Activated gamma-delta T cell (primary cell): ENCODE data around the gene LRCH4.
"Not testable (repeated sequence)": the region's sequence is repeated elsewhere in the genome, so short reads cannot be mapped to it uniquely, and the experiment has no call there.

Source experiments
- DNase-seq: peaks from one replicate; lab custom pipeline; 2025; lab: John Stamatoyannopoulos, UW

Gene LRCH4

DNA sequence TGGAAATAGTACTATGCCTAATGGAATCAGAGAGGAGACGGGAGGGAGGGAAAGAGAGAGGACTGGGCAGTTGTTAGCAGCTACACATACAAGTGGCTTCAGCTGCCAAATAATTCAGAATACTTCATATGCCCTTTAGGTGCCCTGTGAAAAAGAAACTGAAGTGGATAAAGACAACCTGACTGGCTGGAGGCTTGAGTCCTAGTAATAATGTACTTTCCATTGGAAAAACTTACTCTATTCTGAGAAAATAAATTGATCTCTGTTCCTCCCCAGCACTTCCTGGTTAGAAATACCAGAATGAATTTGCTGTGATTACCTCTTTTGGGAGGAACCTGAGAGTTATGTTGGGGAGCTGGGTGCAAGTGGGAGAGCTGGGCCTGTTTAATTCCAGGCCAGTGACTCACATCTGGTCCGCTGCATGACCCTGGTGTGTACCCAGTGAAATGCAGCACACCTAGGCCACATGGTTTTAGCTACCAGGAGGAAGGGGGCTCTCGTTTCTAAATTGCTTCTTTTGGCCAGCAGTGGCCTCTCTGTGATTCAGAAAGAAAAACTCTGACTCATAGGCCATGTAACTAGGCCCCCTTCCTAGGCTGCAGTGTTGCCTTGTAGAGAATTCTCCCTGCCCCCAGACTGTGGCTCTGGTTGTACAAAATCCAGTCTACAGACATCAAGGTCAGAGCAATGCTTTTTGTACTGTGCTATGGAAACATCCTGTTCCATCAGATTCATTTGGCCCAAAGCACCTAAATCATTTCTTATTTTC lies 40.4 kb downstream of the LRCH4 start:
- no peak for DNase-seq

DNA sequence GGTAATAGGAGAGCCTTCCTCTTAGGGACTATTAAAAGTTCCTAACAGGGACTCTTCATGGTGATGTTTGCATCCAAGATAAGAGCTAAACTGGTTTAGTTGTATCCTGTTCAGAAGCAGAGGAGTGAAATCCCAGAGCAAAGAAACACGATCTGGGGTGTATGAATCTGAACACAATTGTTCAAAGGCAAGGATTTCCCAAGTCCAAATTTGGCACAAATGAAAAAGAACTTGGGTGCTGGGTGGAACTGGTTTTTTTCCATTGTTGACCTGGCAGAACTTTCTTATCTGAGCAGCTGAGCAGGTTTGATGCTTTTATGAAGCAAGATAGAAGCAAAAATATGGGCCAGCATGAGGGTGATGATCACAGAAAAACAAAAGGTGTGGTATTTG lies 41.0 kb downstream of the LRCH4 start:
- no peak for DNase-seq

DNA sequence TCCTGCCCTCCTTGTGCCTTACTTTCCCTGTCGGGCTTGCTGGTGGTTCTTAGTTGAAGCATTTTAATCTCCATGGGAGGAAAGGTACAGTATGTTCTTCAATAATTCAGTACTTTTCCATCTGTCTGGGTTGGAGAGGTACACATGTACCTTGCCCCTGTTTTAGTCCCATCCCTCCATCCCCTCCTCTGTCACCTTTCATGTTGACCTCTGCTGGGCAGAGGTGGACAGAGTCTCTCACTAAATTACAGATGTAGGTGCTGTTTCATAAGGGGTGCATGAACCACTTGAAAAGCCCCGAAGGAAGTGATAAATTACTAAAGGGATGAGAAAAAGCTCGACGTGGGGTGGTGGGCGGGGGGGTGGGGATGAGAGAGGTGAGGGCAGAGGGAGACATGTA lies 41.5 kb downstream of the LRCH4 start:
- no peak for DNase-seq

DNA sequence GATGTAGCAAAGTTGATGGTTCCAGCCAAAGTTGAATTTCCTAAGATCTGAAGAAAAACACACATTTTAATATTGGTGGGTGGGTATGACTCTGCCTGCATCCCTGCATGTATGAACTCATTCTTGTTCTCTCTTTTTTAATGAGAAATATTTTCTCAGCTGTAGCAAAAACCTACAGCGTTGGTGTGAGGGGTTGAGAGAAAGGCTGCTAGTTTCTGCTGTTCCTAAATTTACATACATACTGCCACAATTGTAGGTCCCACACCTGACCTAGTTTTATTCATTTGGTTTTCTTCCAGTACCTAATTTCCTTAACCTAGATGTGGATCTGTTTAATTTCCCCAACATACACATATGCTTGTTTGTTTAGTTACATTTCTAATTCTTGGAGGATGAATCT lies 42.3 kb downstream of the LRCH4 start:
- DNase-seq: no peak

DNA sequence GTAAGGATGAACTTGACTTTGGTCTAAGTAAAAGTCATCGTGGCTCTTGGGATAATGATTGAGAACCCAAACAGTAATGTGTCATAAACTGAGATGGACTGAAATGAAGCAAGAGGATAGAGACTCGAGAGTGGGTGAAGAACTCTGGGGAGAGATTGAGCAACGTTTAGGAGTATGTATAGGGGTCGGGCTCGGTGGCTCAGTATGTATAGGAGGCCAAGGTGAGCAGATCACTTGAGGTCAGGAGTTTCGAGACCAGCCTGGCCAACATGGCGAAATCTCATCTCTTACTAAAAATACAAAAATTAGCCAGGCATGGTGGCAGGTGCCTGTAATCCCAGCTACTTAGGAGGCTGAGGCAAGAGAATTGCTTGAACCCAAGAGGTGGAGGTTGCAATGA lies 44.6 kb downstream of the LRCH4 start:
- not testable (repeated sequence) for DNase-seq

DNA sequence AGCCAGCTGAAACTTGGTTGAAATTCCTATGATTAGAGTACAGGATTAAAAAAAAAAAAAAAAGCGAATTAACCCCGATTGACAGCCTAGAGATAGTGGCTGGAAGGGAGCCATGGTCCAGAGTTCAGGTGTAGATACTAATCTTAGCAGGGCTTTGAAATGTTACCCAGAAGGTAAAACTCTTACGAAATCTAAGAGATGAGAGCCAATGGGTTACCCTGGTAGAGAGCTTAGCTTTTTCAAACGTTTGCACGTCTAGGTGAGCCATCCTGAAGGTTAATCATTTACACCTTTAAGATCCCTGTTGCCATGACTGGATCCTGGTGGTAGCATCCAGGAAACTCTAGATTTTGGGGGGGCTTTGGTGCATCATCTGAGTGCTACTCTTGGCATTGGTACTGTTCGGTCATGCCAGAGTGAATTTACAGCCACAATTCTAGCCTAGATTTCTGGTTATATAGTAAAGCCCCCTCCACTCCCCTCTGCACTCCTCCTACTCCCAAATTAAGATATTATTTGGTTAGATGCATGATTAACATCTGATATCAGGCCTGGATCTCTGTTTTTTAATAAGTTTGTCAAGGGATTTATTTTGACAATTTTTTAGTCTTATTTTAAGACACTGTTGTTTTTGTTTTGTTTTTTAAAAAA lies 45.7 kb downstream of the LRCH4 start:
- DNase-seq: no peak

DNA sequence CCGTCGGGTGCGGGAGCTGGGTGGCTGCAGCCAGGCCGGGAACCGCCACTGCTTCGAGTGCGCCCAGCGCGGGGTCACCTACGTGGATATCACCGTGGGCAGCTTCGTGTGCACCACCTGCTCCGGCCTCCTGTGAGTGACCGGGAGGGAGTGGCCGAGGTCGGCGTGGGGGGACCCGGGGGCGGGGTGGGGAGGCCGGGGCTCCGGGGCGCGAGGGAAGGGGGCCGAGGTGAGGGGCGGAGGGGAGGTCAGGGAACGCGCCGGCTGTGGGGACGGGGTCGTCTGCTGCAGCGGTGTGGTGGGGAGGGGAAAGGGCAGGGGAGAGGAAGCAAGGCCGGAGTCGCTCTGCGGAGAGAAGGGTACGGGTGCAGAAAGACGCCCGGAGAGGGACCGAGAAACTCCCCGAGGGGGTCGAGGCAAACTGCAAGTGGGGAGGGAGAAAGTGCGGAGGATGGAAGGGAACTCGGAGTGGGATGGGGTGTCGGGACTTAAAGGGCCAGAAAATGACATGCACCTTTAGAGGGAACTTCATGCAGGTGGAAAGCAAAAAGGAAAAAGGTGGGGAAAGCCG lies 46.4 kb downstream of the LRCH4 start:
- DNase-seq: no peak

DNA sequence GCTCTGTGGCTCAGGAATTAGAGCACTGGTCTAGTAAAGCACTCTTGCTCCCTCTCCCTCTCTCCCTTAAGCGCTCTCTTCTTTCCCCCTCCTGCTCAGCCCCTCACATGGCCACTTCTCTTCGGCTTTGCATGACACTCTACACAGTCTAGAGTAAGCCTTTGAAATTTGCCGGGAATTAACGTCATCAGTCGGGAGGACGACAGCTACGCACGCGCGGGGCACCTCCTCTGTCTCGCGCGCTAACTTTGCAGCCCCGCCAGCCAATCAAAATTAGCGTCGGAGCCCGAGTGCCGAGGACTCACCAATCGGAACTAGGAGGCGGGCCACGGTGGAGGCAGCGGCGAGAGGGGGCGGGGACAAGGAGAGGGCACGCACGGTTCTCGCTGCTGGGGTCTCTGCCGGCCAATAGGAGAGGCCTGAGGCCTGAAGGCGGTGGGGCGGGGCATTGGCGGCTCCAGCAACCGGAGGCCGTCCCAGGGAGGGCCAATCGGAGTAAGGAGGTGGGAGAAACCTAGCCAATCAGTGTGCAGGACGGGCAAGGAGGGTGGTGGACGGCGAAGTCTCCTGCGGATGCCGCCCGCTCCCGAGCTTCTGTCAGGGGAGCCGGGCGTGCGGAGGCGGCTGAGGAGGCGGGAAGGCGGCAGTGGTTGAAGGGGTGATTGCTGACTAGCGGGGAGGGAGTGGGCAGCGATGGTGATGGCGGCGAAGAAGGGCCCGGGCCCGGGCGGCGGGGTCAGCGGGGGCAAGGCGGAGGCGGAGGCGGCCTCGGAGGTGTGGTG lies 47.1 kb downstream of the LRCH4 start, which contains the start of gene AGFG2:
Gene AGFG2 (plus strand): TSS at position 550 of the 782 bp plus-strand sequence. CDS start 144 bp downstream, at position 694.
- peak; percentile 99 for DNase-seq

DNA sequence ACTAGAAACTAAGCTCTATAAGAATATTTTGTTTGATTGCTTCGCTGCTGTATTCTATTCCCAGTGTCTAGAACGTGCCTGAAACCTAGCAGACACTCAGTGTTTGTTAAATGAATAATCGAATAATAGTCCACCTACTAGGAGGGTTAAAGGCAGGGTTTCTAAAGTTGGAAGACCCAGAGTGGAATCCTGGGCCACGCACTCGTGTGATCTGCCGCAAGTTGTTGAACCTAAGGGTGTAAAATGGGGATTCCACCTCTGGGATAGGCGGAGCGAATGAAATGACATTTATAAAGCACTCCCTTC lies 47.6 kb downstream of the LRCH4 start:
- DNase-seq: no peak

DNA sequence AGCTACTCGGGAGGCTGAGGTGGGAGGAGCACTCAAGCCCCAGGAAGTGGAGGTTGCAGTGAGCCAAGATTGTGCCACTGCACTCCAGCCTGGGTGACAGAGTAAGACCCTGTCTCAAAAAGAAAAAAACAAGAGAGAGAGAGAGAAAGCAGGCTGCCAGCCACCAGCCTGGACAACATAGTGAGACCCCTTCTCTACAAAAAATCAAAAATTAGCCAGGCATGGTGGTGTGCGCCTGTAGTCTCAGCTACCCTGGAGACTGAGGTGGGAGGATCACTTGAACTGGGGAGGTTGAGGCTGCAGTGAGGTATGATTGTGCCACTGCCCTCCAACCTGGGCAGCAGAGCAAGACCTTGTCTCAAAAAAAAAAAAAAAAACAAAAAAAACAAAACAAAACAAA lies 49.2 kb downstream of the LRCH4 start:
- DNase-seq: not testable (repeated sequence)

DNA sequence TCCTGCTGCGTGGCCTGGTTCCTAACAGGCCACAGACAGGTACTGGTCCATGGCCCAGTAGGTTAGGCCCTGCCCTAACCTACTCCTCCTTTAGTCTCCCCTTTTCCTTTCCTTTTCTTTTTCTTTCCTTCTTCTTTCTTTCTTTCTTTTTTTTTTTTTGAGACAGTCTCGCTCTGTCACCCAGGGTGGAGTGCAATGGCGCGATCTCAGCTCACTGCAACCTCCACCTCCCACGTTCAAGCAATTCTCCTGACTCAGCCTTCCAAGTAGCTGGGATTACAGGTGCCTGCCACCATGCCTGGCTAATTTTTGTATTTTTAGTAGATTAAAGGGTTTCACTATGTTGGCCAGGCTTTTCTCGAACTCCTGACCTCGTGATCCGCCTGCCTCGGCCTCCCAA lies 49.9 kb downstream of the LRCH4 start:
- DNase-seq: not testable (repeated sequence)

DNA sequence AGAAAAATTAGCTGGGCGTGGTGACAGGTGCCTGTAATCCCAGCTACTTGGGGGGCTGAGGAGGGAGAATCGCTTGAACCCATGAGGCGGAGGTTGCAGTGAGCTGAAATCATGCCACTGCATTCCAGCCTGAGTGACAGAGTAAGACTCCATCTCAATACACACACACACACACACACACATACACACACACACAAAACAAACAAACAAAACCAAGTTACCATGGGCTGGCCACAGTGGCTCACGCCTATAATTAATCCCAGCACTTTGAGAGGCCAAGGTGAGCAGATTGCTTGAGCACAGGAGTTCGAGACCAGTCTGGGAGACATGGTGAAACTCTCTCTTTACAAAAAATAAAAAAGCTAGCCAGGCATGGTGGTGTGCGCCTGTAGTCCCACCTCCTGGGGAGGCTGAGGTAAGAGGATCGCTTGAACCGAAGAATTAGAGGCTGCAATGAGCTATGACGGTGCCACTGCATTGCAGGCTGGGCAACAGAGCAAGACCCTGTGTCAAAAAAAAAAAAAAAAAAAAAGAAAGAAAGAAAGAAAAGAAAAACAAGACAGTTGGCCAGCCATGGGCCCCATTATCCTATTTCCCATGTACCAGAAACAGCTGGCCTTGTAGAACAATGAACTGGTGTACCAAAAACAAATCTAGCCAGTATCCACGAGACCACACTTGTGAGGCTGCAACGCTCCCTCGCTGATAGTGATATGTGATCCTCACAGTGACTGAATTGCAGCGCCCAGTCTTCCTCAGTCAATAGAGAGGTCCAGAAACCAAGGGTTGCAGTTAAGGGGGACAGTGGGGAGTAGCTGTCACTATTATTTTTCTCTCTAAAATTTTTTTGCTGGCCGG lies 53.5 kb downstream of the LRCH4 start:
- no peak for DNase-seq

DNA sequence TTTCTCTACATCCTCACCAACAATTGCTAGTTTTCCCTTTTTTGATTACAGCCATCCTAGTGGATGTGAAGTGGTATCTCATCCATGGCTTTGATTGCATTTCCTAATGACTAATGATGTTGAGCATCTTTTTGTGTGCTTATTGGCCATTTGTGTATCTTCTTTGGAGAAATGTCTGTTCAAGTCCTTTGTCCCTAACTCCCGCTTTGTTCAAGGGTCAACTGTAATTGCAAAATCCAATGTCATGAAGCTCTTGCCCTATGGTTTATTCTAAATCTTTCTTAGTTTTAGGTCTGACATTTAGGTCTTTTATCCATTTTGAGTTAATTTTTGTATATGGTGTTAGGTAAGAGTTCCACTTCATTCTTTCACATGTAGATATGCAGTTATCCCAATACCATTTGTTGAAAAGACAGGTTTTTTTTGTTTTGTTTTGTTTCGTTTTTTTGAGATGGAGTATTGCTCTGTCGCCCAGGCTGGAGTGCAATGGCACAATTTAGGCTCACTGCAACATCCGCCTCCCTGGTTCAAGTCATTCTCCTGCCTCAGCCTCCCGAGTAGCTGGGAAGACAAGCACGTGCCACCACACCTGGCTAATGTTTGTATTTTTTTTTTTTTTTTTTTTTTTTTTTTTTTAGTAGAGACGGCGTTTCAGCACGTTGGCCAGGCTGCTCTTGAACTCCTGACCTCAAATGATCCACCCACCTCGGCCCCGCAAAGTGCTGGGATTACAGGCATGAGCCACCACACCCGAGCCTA lies 57.6 kb downstream of the LRCH4 start:
- not testable (repeated sequence) for DNase-seq
